GM23248 (cell line): ENCODE results near the gene MTRF1L.

Experiments used
- EZH2 ChIP-seq: fragments of 200-600 bp; sonication (generic); IDR thresholded peaks from 2 replicates; pipeline ENCODE4 v1.6.1; 2018; ENCODE audit warnings: antibody characterized with exemption, mild to moderate bottlenecking; ENCODE audit not compliant: insufficient read depth, poor library complexity, severe bottlenecking
- EZH2phosphoT487 ChIP-seq: fragments of 200-600 bp; sonication (generic); IDR thresholded peaks from 2 replicates; pipeline ENCODE4 v1.6.1; 2018; ENCODE audit warnings: antibody characterized with exemption, moderate library complexity, mild to moderate bottlenecking, low read depth; ENCODE audit not compliant: insufficient read depth

- TF ChIP-seq EZH2 (no peak), EZH2phosphoT487 (no peak)
Measured at GRCh38 chr6:153034139-153034538, 31.6 kb upstream of the MTRF1L start.
